IPS DF 6.9 (cell line): ENCODE data around the gene LTBP2.

ENCODE experiments used
- DNase-seq: peaks from one replicate; pipeline ENCODE4 v3.0.0-alpha.2; 2013; ENCODE audit warnings: low read depth, low spot score
- H3K27ac ChIP-seq: one replicate; pipeline ENCODE4 v1.5.1; 2013; ENCODE audit warnings: low read length, control low read depth
- H3K27me3 ChIP-seq: 2 replicates; pipeline ENCODE4 v1.6.1; 2013; ENCODE audit warnings: mild to moderate bottlenecking, low read length; ENCODE audit not compliant: control insufficient read depth, insufficient read depth
- H3K36me3 ChIP-seq: 2 replicates; pipeline ENCODE4 v1.6.1; 2013; ENCODE audit warnings: low read length; ENCODE audit not compliant: control insufficient read depth, insufficient read depth
- H3K4me1 ChIP-seq: 2 replicates; pipeline ENCODE4 v1.6.1; 2013; ENCODE audit warnings: low read length; ENCODE audit not compliant: control insufficient read depth, insufficient read depth
- H3K4me3 ChIP-seq: 2 replicates; pipeline ENCODE4 v1.5.1; 2013; ENCODE audit warnings: mild to moderate bottlenecking, low read length
- H3K9me3 ChIP-seq: 2 replicates; pipeline ENCODE4 v1.6.1; 2013; ENCODE audit warnings: low read length, inconsistent platforms; ENCODE audit not compliant: control insufficient read depth, insufficient read depth
- WGBS: extraction: QIAGEN DNeasy Blood & Tissue Kit; methylation state at CpG from one replicate; pipeline ENCODE4 v1.1.7; 2013; ENCODE audit warnings: mixed read lengths, missing lambda C conversion rate; ENCODE audit not compliant: insufficient read length, insufficient coverage; 5-methylcytosine and 5-hydroxymethylcytosine counted together

Gene LTBP2

GRCh38 chr14:74571901-74572725, 39.9 kb downstream of the LTBP2 start:
- no peak for DNase-seq
- Histone ChIP-seq H3K27ac (no peak overlapping the region), H3K27me3 (no peaks in the 10 kb centered on the region), H3K4me1 (0 out of 2 replicates have a peak, but pooled peaks cover 1% of the 10 kb centered on the region), H3K9me3 (no peaks in the 10 kb centered on the region), H3K4me3 (no peak overlapping the region), H3K36me3 (no peaks in the 10 kb centered on the region)
- no CpG with 5 or more reads among the region's 8 CpGs for WGBS

- H3K27ac ChIP-seq, result no peak overlapping the region
- H3K4me1 ChIP-seq, result 0 out of 2 replicates have a peak, but pooled peaks cover 1% of the 10 kb centered on the region
- no peak overlapping the region for H3K4me3 ChIP-seq
- no peaks in the 10 kb centered on the region for H3K9me3 ChIP-seq
- H3K36me3 ChIP-seq, result no peaks in the 10 kb centered on the region
- H3K27me3 ChIP-seq, result no peaks in the 10 kb centered on the region
- WGBS, result no CpG with 5 or more reads among the region's 9 CpGs
- no peak for DNase-seq
These were observed 40.6 kb downstream of the LTBP2 start for GRCh38 chr14:74571441-74571841.

- Histone ChIP-seq H3K27ac (no peak overlapping the region), H3K9me3 (no peaks in the 10 kb centered on the region)
- WGBS, result no CpG with 5 or more reads among the region's 5 CpGs
These were observed 41.3 kb downstream of the LTBP2 start for GRCh38 chr14:74570696-74571095.

GRCh38 chr14:74569806-74570591, 42.0 kb downstream of the LTBP2 start:
- Histone ChIP-seq H3K36me3 (no peaks in the 10 kb centered on the region), H3K27ac (no peak overlapping the region), H3K4me3 (no peak overlapping the region), H3K9me3 (no peaks in the 10 kb centered on the region), H3K27me3 (no peaks in the 10 kb centered on the region), H3K4me1 (0 out of 2 replicates have a peak, but pooled peaks cover 1% of the 10 kb centered on the region)
- WGBS, result no CpG with 5 or more reads among the region's 8 CpGs
- DNase-seq, result no peak

More at GRCh38 chr14:74570696-74571095, 41.3 kb downstream of the LTBP2 start:
- no peak for DNase-seq
- H3K27me3 ChIP-seq, result no peaks in the 10 kb centered on the region
- no peak overlapping the region for H3K4me3 ChIP-seq
- H3K36me3 ChIP-seq, result no peaks in the 10 kb centered on the region
- H3K4me1 ChIP-seq, result 0 out of 2 replicates have a peak, but pooled peaks cover 1% of the 10 kb centered on the region

GRCh38 chr14:74569387-74569786, 42.6 kb downstream of the LTBP2 start:
- no peak overlapping the region for H3K27ac ChIP-seq
- no peaks in the 10 kb centered on the region for H3K9me3 ChIP-seq
- H3K4me1 ChIP-seq, result 0 out of 2 replicates have a peak, but pooled peaks cover 1% of the 10 kb centered on the region
- no peaks in the 10 kb centered on the region for H3K36me3 ChIP-seq
- H3K27me3 ChIP-seq, result no peaks in the 10 kb centered on the region
- H3K4me3 ChIP-seq, result no peak overlapping the region
- DNase-seq, result no peak
- WGBS, result no CpG with 5 or more reads among the region's 2 CpGs

GRCh38 chr14:74568911-74569310, 43.1 kb downstream of the LTBP2 start:
- H3K36me3 ChIP-seq, result no peaks in the 10 kb centered on the region
- no CpG with 5 or more reads among the region's 3 CpGs for WGBS
- DNase-seq, result no peak
- no peak overlapping the region for H3K27ac ChIP-seq
- no peaks in the 10 kb centered on the region for H3K9me3 ChIP-seq
- 0 out of 2 replicates have a peak, but pooled peaks cover 1% of the 10 kb centered on the region for H3K4me1 ChIP-seq
- H3K4me3 ChIP-seq, result no peak overlapping the region
- H3K27me3 ChIP-seq, result no peaks in the 10 kb centered on the region

GRCh38 chr14:74568380-74568649, 43.7 kb downstream of the LTBP2 start:
- no peak overlapping the region for H3K4me3 ChIP-seq
- DNase-seq, result no peak
- 0 out of 2 replicates have a peak, but pooled peaks cover 1% of the 10 kb centered on the region for H3K4me1 ChIP-seq
- no peaks in the 10 kb centered on the region for H3K9me3 ChIP-seq
- no peaks in the 10 kb centered on the region for H3K27me3 ChIP-seq
- H3K27ac ChIP-seq, result no peak overlapping the region
- H3K36me3 ChIP-seq, result no peaks in the 10 kb centered on the region
- WGBS, result no CpG with 5 or more reads among the region's 3 CpGs

GRCh38 chr14:74567646-74568379, 44.2 kb downstream of the LTBP2 start:
- Histone ChIP-seq H3K4me1 (no peaks in the 10 kb centered on the region), H3K27ac (no peak overlapping the region), H3K27me3 (no peaks in the 10 kb centered on the region), H3K9me3 (no peaks in the 10 kb centered on the region), H3K36me3 (no peaks in the 10 kb centered on the region), H3K4me3 (no peak overlapping the region)
- no CpG with 5 or more reads among the region's 21 CpGs for WGBS
- no peak for DNase-seq

GRCh38 chr14:74567219-74567618, 44.8 kb downstream of the LTBP2 start:
- no peaks in the 10 kb centered on the region for H3K9me3 ChIP-seq
- whole genome bisulfite sequencing, result no CpG with 5 or more reads among the region's 9 CpGs
- H3K27ac ChIP-seq, result no peak overlapping the region
- no peaks in the 10 kb centered on the region for H3K36me3 ChIP-seq
- no peak overlapping the region for H3K4me3 ChIP-seq
- 0 out of 2 replicates have a peak, but pooled peaks cover 1% of the 10 kb centered on the region for H3K4me1 ChIP-seq
- no peak for DNase-seq
- no peaks in the 10 kb centered on the region for H3K27me3 ChIP-seq
